ENCODE data around the gene NR5A2.

NR5A2 gene

GRCh38 chr1:200075522-200075921 lies 48.0 kb downstream of the NR5A2 start:
- DNase-seq: no peak

DNA sequence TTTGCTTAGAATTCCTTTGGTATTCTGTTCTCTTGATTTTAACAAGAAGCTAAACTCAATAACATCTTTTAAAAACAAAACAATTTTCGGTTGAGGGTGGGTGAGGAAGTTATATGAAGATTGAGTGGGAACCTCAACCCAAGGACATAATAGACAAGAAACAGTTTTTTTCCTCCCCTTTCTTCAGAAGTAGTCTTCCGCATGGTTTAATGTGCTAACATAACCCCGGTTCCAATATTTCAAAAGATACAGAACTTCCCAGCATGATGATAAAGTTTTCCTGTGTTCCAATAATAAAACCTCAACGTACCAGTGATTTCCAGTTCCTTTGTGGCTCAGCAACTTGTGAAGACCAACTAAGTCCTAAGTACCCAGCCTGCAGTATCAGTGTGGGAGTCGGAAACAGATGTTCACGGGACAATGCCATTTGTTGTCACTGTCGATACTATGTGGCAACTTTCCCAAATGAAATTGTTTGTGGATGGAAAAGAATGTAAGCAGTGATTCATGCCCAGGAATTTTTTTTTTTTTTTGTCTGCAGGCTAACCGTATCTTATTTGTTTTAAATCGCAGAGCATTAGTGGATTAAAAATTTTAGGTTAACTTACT lies 48.5 kb downstream of the NR5A2 start:
- no peak for DNase-seq

DNA sequence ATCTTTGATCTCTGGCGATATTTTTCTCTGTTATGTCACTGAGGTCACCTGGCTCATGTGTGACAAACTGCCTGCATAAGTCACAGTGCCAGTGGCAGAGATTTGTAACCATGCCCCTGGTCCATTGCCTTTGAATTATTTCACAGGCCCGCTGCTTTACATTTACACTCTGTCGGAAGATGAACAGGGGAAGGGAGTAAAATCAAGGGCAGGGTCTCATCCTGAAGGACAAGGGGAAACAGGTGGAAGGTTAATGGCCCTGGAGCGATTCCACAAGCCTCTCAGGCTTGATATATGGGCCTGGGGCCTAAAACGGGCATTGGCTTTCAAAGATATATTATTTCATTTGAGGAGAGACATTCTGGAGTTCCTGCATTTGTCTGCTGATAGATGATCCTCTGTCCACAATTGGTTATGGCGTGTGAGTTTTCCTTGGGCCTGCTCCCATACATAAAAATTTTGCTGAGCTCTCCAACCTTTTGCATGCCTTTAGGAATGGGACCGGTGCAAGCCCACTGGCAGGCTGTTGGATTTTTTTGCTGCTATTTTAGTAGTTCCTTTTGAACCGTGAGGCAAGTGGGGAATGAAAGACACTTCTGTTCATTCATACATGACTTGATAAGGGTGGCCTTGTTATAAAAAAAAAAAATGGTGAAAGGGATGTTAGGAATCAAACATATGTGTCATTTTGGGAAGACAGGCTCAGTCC lies 51.9 kb downstream of the NR5A2 start:
- no peak for DNase-seq

- no peak for DNase-seq
Measured at GRCh38 chr1:200081151-200081968, 53.9 kb downstream of the NR5A2 start.

- no peak for DNase-seq
Measured at GRCh38 chr1:200081969-200082245, 54.4 kb downstream of the NR5A2 start.

- no peak for DNase-seq
Measured at GRCh38 chr1:200082329-200082728, 54.8 kb downstream of the NR5A2 start.

GRCh38 chr1:200090252-200091159 lies 63.0 kb downstream of the NR5A2 start:
- no peak for DNase-seq

- DNase-seq: no peak
Measured at GRCh38 chr1:200095057-200095577, 67.6 kb downstream of the NR5A2 start.

GRCh38 chr1:200096774-200097173 lies 69.3 kb downstream of the NR5A2 start:
- no peak for DNase-seq

GRCh38 chr1:200099040-200099439 lies 71.5 kb downstream of the NR5A2 start:
- DNase-seq: no peak

DNA sequence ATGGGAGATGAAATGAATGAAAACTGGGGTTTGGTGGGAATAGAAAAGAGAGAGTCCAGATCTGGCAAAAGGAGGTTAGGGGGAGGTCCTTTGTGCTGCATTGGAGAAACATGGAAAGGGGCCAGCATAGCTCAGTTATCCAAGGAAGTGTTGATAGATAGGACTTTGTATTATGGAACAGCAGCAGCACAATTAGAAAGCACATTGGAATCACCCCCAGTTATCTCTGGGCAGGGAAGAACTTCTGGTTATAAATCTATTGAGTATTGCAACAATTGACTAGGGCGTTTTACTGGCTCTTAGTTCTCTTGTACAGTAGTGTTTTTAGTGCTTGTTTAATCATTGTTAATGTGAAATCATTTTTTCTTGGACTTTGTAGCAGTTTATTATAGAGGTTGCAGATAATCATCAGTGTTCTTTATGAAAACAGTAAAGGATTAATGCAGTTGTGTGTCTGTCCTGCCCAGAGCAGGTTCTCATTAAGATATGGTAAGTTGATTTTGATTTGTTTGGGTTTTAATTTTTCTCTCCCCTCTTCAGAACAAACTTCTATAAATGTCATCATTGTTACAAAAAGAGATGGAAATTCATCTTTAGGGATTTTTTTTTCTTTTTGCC lies 76.6 kb downstream of the NR5A2 start:
- DNase-seq: no peak

GRCh38 chr1:200107004-200107470 lies 79.5 kb downstream of the NR5A2 start:
- no peak for DNase-seq

GRCh38 chr1:200108659-200109058 lies 81.1 kb downstream of the NR5A2 start:
- DNase-seq: no peak

DNA sequence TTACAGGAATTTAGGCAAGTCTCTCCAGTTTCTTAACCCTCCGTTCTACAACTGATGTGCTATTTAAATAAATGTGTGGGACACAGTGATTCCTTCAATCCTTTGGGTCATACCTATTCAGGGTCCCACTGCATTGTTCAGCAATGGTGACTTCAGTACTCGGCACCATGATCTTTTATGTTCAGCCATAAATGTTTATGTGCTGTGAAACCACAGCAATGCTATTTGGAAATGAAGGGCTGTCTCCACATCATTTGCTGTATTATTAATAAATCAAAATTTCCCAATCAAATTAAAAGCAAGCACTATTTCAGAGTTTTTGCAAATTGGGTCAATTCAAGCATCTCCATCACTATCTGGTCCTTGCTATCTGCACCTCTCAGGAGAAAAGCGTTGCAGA lies 84.8 kb downstream of the NR5A2 start:
- DNase-seq: no peak

DNA sequence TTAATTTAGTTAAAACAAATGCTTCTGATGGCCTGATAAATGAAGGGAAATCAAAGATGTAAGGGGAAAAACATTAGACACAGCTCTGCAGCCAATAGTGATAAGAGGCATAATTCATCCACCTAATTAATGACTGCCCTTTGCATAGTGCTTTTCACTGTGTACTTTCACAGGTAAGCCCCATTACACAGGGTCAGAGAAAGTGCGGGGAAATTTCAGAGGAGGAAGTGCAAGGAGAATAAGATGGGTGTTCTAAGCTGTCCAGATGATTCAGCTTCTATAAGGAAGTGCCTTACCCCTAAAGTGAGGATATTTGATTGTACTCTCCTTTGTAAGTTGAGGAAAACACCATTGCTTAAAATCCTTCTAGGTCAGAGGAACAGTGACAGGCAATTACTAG lies 88.0 kb downstream of the NR5A2 start:
- no peak for DNase-seq

- no peak for DNase-seq
Measured at GRCh38 chr1:200116324-200116723, 88.8 kb downstream of the NR5A2 start.

GRCh38 chr1:200118779-200119505 lies 91.4 kb downstream of the NR5A2 start:
- DNase-seq: no peak

DNA sequence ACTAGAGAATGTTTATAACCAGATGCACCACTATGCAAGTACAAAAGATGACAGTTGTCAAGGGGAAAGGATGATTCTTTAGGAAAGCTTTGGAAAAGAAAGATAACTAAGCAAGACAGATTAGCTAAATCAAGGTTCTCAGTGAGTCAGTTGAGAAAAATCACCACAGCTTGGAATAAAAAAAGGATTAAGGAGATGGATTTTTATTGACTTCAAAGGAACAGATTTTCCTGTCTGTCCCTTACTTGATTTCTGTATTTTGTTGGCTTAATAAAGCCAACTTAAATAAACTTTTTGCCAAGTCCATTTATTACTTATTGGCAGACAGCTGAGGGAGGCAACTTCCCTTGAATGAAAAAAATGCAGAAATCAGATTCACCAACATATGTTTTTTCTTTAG lies 93.9 kb downstream of the NR5A2 start:
- no peak for DNase-seq

GRCh38 chr1:200124309-200124708 lies 96.8 kb downstream of the NR5A2 start:
- no peak for DNase-seq

- no peak for DNase-seq
Measured at GRCh38 chr1:200128081-200128480, 100.6 kb downstream of the NR5A2 start.

All from NCI-H446 (cell line).